GM18502 (cell line): ENCODE data around the gene KSR1.
A peak's percentile ranks its signal among the peaks of the same experiment; 100 is the strongest.
"Not testable (repeated sequence)": the region's sequence is repeated elsewhere in the genome, so short reads cannot be mapped to it uniquely, and the experiment has no call there.

Experiments
- ATAC-seq: cut with Tn5 transposase; IDR thresholded peaks from one replicate; pipeline ENCODE4 v1.9.1; 2021; ENCODE audit warnings: mild to moderate bottlenecking; ENCODE audit not compliant: unreplicated experiment, poor library complexity

Gene KSR1

GRCh38 chr17:27621536-27621935 lies 165.3 kb downstream of the KSR1 start:
- ATAC-seq, result no peak

GRCh38 chr17:27621942-27622559 lies 165.8 kb downstream of the KSR1 start:
- no peak for ATAC-seq

- ATAC-seq, result no peak
These were observed 166.7 kb downstream of the KSR1 start for GRCh38 chr17:27622986-27623385.

- ATAC-seq, result no peak
These were observed 167.4 kb downstream of the KSR1 start for GRCh38 chr17:27623614-27624013.

- ATAC-seq, result no peak
These were observed 168.3 kb downstream of the KSR1 start for GRCh38 chr17:27624539-27624938.

GRCh38 chr17:27625856-27626255 lies 169.6 kb downstream of the KSR1 start:
- no peak for ATAC-seq

GRCh38 chr17:27627514-27627913 lies 171.3 kb downstream of the KSR1 start:
- ATAC-seq, result no peak

GRCh38 chr17:27628376-27628775 lies 172.1 kb downstream of the KSR1 start:
- ATAC-seq, result no peak

- not testable (repeated sequence) for ATAC-seq
These were observed 173.0 kb downstream of the KSR1 start for GRCh38 chr17:27629260-27629659.

- peak; percentile 72 for ATAC-seq
These were observed 174.6 kb downstream of the KSR1 start, which contains the start of gene LGALS9 for GRCh38 chr17:27630607-27631410. Gene LGALS9 (plus strand): TSS chr17:27631188. CDS start chr17:27631266, 78 bp downstream.

GRCh38 chr17:27631411-27631760 lies 175.1 kb downstream of the KSR1 start:
- ATAC-seq, result peak; percentile 46

- ATAC-seq, result no peak
These were observed 175.9 kb downstream of the KSR1 start for GRCh38 chr17:27631897-27632725.

GRCh38 chr17:27632766-27633165 lies 176.5 kb downstream of the KSR1 start:
- ATAC-seq, result not testable (repeated sequence)

GRCh38 chr17:27633312-27634025 lies 177.2 kb downstream of the KSR1 start:
- no peak for ATAC-seq

- no peak for ATAC-seq
These were observed 177.7 kb downstream of the KSR1 start for GRCh38 chr17:27634026-27634335.

- ATAC-seq, result no peak
These were observed 178.5 kb downstream of the KSR1 start for GRCh38 chr17:27634776-27635175.

GRCh38 chr17:27635275-27635823 lies 179.1 kb downstream of the KSR1 start:
- peak; percentile 43 for ATAC-seq

- not testable (repeated sequence) for ATAC-seq
These were observed 179.8 kb downstream of the KSR1 start for GRCh38 chr17:27636005-27636520.

- not testable (repeated sequence) for ATAC-seq
These were observed 181.6 kb downstream of the KSR1 start for GRCh38 chr17:27637818-27638217.

GRCh38 chr17:27638415-27638914 lies 182.2 kb downstream of the KSR1 start:
- ATAC-seq, result not testable (repeated sequence)
